ENCODE data around the gene AMDHD1. TPM values are rescaled to one million over a fixed set of nuclear protein-coding genes. Genes with fewer than 3 reads are reported as not detected.

AMDHD1 gene
- total and polyA plus RNA-seq, 2 of the 4 experiments (the other 2 are of a cell fraction) = under 0.01 TPM; not detected in 1

DNA sequence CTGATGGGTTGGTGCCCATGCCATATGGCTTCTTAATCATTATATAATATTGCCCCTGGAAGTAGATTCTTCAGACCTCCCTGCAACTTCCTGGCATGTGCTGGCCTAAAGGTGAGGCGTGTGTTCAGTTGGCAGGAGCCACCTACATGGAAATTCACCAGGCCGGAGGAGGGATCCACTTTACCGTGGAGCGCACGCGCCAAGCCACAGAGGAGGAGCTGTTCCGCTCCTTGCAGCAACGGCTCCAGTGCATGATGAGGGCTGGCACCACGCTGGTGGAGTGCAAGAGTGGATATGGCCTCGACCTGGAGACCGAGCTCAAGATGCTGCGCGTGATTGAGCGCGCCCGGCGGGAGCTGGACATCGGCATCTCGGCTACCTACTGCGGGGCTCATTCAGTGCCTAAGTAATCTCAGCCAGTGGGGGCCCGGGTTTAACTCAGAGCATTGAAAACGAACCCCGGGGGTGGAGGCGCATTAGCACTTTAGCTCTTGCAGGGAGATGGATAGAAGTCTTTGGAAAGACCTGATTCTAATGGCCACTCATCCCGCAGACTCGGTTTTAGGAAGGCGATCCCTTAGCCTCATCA lies 13.5 kb downstream of the AMDHD1 start:
- Histone ChIP-seq H4K5ac (ENCODE audit: low read depth, low read length) (no peak overlapping the region), H3K9me1 (ENCODE audit: insufficient read depth, low read length) (no peaks in the 10 kb centered on the region), H4K20me1 (ENCODE audit: insufficient read depth, low read length) (no peaks in the 10 kb centered on the region), H3K4me3 (ENCODE audit: insufficient read depth, low read depth, low read length) (no peak overlapping the region), H3K14ac (replicated peaks; ENCODE audit: low read depth, low read length) (no peak overlapping the region), H3K27ac (ENCODE audit: insufficient read depth, low read length) (no peak overlapping the region), H2BK20ac (ENCODE audit: low read depth, low read length) (no peak overlapping the region), H3K79me1 (ENCODE audit: low read depth in 1 of 2, low read length in 2 of 2) (no peaks in the 10 kb centered on the region), H2AK5ac (ENCODE audit: low read depth, low read length) (no peak overlapping the region), H2BK120ac (ENCODE audit: low read depth, low read length) (no peak overlapping the region), H4K91ac (ENCODE audit: insufficient read depth, low read depth, low read length) (no peak overlapping the region), H3K4ac (ENCODE audit: low read depth, low read length) (no peak overlapping the region), H3K9me3 (ENCODE audit: control insufficient read depth, insufficient read depth, low read length) (no peaks in the 10 kb centered on the region), H3K23ac (ENCODE audit: low read depth, low read length) (no peak overlapping the region), H3K56ac (ENCODE audit: extremely low read depth, insufficient read depth, low read length) (no peak overlapping the region), H3K4me2 (ENCODE audit: low read depth, low read length) (no peak overlapping the region), H2BK15ac (ENCODE audit: low read depth, low read length) (no peak overlapping the region), H3K4me1 (ENCODE audit: control insufficient read depth, insufficient read depth, low read length) (no peaks in the 10 kb centered on the region), H4K8ac (ENCODE audit: low read depth in 2 of 2, low read length in 2 of 2) (no peak overlapping the region), H2AK9ac (replicated peaks; ENCODE audit: low read depth, low read length, poor library complexity) (no peak overlapping the region), H2BK5ac (ENCODE audit: low read depth, low read length, poor library complexity, severe bottlenecking) (no peak overlapping the region), H3K36me3 (ENCODE audit: control insufficient read depth, insufficient read depth, low read length) (no peaks in the 10 kb centered on the region), H2AFZ (replicated peaks; ENCODE audit: low read length, poor library complexity) (peak overlapping the region; percentile 1), H3K27me3 (ENCODE audit: control insufficient read depth, insufficient read depth, low read length) (peaks cover 17% of the 10 kb centered on the region), H3K9ac (ENCODE audit: low read depth, low read length) (no peak overlapping the region), H3K18ac (ENCODE audit: low read depth, low read length) (no peak overlapping the region)
- DNase-seq (no peak), ATAC-seq (ENCODE audit: low read depth) (no peak)
- dilution Hi-C loops (cut with HindIII; ENCODE audit: low sequenced_read_pairs, unreplicated experiment) = no loop called here
- CTCF ChIA-PET = no interaction called here
- WGBS, 2 experiments (ENCODE audit: extremely low coverage in 2 of 2, insufficient read length in 1 of 2) = 46% methylated on average over 20 of the region's 27 CpGs; no CpG with 5 or more reads in 1 of the 2 experiments
- in situ Hi-C loops (cut with MboI; ENCODE audit: low sequenced_read_pairs) = no loop called here
- intact Hi-C loops (cut with micrococcal nuclease) = no loop called here
- TF ChIP-seq POLR2A (IDR thresholded peaks at IDR 0.05; ENCODE audit: low read depth, low read length) (no peak), BHLHE40 (IDR thresholded peaks at IDR 0.05; ENCODE audit: low read depth, low read length) (no peak)
- BruUV-seq (replicated peaks) = no TSS peak
- POLR2A ChIA-PET (ENCODE audit: unreplicated experiment) = no interaction called here
